ENCODE results near the gene SLC6A18.

Gene SLC6A18

GRCh38 chr5:1187234-1187949 is 37.8 kb upstream of the SLC6A18 start:
- DNase-seq: no peak

DNA sequence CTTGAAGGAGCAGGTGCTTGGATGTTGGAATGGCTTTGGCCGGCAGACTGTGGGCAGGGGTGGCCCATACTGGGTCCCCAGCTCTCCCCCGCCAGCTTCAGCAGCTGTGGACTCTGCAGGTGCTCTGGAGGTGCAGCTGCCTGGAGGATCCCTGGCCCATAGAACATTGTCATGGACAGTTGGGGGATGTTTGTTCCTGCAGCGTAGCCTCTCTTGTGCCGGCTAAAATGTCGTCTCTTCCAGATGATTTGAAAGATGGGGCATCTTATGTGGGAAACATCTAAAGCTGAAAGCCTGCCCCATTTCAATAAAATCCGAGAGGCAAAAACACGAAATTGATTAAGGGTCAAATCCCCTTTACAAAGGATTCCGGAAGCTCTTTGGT is 37.2 kb upstream of the SLC6A18 start:
- DNase-seq: no peak

DNA sequence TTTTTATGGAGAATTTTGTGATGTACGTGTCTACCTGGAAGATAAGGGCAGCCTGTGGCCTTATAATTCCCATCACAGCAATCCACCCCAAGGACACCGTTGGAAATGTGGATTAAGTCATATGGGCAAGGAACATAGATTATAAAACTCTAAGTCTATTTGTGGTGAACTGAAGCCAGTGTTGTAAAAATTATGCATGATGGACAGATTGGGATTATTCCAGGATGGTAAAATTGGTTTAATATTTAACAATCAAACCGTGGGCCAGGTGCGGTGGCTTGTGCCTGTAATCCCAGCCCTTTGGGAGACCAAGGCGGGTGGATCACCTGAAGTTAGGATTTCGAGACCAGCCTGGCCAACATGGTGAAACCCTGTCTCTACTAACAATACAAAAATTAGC is 36.7 kb upstream of the SLC6A18 start:
- DNase-seq: no peak

DNA sequence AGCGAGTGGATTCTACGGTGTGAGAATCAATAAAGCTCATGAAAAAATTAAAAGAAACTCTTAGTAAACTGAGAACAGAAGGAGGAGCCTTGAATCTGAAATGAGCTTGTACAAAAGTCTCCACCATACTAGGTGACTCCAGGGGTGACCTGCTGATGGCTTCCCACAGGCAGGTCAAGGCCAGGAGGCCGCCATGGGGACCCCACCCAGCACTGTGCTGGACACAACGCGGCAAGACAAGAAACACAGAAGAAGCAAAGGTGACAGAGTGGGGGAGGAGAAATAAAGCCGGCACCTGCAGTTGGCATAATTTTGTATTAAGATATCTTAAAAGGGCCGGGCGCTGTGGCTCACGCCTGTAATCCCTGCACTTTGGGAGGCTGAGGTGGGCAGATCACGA is 35.9 kb upstream of the SLC6A18 start:
- DNase-seq: no peak

GRCh38 chr5:1190278-1190677 is 34.9 kb upstream of the SLC6A18 start:
- DNase-seq: no peak

GRCh38 chr5:1190837-1191239 is 34.3 kb upstream of the SLC6A18 start:
- no peak for DNase-seq

DNA sequence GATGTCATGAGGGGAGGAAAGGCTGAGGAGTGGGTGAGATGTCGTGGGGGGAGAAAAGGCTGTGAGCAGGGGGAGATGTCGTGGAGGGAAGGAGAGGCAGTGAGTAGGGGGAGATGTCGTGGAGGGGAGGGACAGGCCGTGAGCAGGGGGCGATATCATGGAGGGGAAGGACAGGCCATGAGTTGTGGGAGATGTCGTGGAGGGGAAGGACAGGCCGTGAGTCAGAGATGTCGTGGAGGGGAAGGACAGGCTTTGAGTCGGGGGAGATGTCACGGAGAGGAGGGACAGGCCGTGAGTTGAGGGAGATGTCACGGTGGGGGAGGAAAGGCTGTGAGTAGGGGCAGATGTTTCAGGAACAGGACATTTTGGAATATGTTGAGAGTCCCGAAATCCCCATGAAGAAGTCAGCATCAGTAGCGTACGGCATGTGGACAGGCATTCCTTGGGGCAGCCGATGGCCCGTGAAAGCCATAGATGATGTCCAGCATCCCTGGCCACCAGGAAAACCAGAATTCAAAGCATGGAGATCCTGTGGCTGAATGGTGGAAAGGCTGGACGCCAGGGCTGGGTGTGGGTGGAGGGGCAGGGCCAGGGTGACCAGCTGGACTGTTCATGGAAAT is 32.1 kb upstream of the SLC6A18 start:
- DNase-seq: no peak

DNA sequence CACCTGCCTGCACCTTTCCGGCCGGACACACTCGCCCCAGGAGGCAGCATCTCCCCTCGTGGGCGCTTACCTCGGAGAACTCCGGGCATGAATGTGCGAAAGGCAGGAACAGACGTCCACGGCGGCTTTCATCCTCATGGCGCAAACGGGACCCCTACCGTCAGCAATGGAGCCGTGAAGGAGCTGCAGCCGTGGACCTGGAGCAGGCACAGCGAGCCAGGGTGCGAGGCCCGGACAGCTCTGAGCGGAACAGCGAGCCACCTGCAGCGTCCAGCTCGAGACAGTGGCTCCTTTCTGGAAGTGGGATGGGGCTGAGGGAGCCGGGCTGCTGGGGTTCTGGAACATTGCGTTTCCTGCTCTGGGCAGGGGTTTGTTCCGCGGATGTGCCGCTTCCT is 31.6 kb upstream of the SLC6A18 start:
- no peak for DNase-seq

DNA sequence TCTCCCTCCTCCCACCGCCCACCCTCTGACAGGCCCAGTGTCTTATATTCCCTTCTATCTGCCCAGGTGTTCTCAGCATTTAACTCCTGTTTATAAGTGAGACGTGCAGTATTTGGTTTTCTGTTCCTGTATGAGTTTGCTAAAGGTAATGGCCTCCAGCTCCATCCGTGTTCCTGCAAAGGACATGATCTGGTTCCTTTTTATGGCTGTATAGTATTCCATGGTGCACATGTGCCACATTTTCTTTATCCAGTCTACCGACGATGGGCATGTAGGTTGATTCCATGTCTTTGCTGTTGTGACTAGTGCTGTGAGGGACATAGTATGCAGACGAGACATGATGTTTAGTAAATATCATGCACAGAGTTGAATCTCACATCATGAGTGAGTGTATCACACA is 30.8 kb upstream of the SLC6A18 start:
- DNase-seq: no peak

DNA sequence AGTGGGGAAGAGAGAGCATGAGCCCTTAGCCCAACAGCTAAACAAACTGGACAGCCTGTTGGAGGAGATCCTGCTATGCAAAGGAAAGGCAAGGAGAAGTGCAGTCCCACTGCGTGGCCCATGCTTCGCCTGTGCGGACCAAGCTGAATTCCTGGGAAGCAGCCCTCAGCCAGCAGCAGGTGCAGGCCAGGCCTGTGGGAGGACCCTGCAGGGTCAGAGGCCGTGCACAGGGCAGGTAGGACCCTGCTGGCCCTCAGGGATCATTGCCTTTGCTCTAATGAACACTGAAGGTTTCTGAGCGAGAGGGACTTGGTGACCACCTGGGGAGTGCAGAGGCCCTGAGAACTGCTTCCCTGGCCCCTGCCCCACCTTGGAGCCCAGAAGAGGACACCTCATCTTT is 29.7 kb upstream of the SLC6A18 start:
- DNase-seq: no peak

GRCh38 chr5:1195916-1196315 is 29.3 kb upstream of the SLC6A18 start:
- no peak for DNase-seq

GRCh38 chr5:1196562-1196961 is 28.6 kb upstream of the SLC6A18 start:
- DNase-seq: no peak

- no peak for DNase-seq
Observed at GRCh38 chr5:1197876-1198666, 27.1 kb upstream of the SLC6A18 start.

GRCh38 chr5:1199340-1199648 is 25.9 kb upstream of the SLC6A18 start:
- DNase-seq: no peak

DNA sequence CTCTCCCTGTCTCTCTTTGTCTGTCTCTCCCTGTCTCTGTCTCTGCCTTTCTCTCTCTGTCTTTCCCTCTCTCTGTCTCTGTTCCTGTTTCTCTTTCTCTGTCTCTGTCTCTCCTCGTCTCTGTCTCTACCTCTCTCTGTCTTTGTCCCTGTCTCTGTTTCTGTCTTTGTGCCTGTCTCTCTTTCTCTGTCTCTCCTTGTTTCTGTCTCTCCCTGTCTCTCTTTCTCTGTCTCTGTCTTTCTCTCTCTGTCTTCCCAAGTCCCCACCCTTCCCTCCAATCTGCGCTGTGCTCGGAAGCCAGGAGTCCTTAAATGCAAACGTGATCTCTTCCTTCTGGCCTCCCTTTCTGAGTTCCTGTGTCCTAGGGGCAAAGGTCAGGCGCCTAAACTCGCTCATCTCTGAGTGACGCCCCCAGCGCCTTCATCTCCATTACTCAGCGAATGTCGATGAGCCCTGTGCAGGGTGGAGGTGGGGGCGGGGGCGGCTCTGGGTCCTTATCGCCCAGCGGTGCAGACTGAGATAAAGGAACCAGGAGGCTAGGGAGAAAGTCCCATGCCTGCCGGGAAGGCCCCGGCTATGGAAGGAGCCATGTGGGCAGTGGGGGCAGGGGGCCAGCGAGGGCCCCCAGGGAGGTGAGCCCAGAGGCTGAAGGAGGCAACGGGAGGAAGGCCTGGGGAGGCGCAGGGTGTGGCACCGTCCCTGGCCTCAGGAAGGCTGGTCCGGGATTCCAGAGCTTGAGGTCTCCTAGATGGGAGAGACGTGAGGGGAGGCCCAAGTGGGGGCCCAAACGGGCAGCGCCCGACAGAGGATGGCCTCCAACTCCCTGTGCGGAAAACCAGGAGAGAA is 25.3 kb upstream of the SLC6A18 start:
- DNase-seq: no peak

GRCh38 chr5:1200495-1201326 is 24.5 kb upstream of the SLC6A18 start:
- no peak for DNase-seq

- no peak for DNase-seq
Observed at GRCh38 chr5:1201327-1202025, 23.7 kb upstream of the SLC6A18 start, which contains the start of gene SLC6A19. Gene SLC6A19, plus strand, starts transcription at chr5:1201595. Its CDS starts 56 bp downstream, at chr5:1201651.

DNA sequence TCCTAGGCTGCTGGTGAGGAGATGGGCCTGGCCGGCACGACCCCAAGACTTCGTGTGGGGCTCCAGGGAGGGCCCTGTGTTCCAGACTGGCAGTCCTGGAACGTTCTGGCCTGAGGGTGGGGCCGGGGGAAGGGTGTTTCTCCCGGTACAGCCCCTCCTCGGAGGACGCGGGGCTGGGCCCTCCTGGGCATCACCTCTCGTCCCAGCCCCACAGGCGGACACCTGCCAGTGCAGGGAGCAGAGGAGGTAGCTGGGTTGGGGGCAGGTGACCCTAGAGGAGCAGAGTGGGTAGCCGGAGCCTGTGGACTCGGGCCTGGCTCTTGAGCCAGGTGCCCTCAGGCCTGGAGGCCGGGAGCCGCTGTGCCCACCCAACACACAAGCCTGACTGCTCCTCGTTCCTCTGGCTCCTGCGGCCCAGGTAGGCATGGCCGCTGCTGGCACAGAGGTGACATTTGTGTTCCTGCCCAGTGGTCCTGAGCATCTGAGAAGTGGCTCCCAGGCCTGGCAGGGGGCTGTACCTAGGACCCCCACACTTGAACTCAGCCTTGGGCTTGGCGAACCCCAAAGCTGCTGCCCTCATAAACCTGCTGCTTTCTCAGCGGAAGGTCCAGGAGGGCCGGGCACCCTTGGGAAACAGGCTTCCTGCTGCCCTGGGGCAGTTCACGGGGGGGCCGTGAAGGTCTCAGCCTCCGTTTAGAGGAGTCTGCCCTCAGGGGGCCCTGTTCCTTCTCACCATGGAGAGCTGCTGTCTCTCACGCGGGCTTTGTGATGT is 23.0 kb upstream of the SLC6A18 start:
- DNase-seq: no peak

DNA sequence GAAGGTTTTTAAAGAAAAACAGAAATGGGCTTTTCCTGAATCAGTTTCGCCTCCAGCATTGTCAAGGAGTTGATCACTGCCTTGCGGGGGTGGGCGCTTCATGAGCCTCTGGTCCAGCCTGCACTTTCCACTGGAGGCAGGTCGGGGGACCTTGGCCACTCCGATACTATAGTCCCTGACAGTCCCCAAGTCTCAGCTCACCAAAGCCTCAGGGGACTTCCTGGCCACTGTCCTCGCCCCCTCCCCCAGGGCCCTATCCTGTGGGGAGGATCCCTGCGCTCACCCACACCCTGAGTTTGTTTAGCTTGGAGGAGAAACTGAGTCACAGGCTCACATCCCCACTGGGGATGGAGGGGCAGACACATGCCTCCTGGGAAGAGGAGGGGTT is 22.4 kb upstream of the SLC6A18 start:
- no peak for DNase-seq

DNA sequence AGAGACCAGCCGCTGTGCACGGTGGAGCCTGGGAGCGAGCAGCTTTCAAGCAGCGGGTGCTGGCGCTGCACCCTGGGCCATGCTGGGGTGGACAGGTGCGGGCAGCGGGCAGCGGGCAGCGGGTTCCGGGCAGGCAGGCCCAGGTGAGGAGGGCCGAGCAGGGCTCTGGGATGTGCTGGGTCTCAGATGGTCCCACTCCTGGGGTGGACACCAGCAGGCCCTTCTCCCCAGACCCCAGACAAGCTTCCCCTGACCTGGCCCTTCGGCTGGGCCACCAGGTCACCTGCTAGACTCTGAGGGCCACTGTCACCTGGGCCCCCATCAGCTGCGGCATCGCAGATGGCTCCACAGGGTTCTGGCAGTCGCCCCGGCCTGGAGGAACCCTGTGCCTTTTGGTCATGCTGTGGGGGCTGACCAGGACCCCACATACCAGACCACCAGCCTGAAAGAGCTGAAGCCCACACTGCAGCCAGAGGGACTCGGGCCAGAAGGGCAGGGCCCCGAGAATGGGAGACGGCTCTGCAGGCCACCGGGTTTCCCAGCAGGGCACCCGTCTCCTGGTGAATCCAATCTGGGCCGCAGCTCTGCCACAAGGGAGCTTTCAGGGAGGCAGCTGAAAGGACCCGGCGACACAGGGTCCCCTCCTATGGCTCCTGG is 21.7 kb upstream of the SLC6A18 start:
- no peak for DNase-seq
